HEK293 (cell line): ENCODE results near the gene ERCC6L.

Experiments
- CTCF ChIA-PET: fragments of 350-600 bp; formaldehyde crosslinking; extraction: SDS; loops from one replicate; lab custom pipeline; 2021; ENCODE audit warnings: antibody characterized with exemption; lab: Yijun Ruan, JAX
- POLR2A ChIA-PET: fragments of 300-600 bp; formaldehyde crosslinking; extraction: SDS; loops from one replicate; lab custom pipeline; 2020; ENCODE audit warnings: antibody characterized with exemption, inconsistent platforms; lab: Yijun Ruan, JAX
- H3K27ac ChIP-seq: fragments of 200-500 bp; sonication (Bioruptor generic); 2 replicates; pipeline ENCODE4 v1.5.1; 2014; ENCODE audit warnings: low read depth, low read length, control low read depth, inconsistent platforms; ENCODE audit errors: extremely low read depth
- H3K36me3 ChIP-seq, 2 experiments: fragments of 200-500 bp in 1 of 2; sonication (Bioruptor generic) in 1 of 2; 1 replicate in 1 of 2; 2 replicates in 1 of 2; pipeline ENCODE4 v1.5.1; 2014 to 2017; ENCODE audit warnings: inconsistent platforms in 2 of 2, low read length in 2 of 2; ENCODE audit not compliant: control insufficient read depth in 2 of 2, insufficient read depth in 1 of 2
- H3K4me1 ChIP-seq: fragments of 200-500 bp; sonication (Bioruptor generic); 2 replicates; pipeline ENCODE4 v1.5.1; 2014; ENCODE audit warnings: mild to moderate bottlenecking, low read length, inconsistent platforms; ENCODE audit not compliant: control insufficient read depth, insufficient read depth
- H3K4me3 ChIP-seq: 2 replicates; pipeline ENCODE4 v1.5.1; 2011; ENCODE audit warnings: low read depth, mild to moderate bottlenecking, control low read depth, low read length, moderate library complexity
- H3K9me3 ChIP-seq: fragments of 200-500 bp; sonication (Bioruptor generic); 2 replicates; pipeline ENCODE4 v1.5.1; 2014; ENCODE audit warnings: low read depth, low read length, inconsistent platforms; ENCODE audit not compliant: control insufficient read depth, insufficient read depth
- BCL11A ChIP-seq: fragments of 450-650 bp; formaldehyde crosslinking; IDR thresholded peaks from 2 replicates; pipeline ENCODE4 v1.5.1; 2016; ENCODE audit warnings: low read depth, missing biosample characterization, missing genetic modification characterization
- RBAK ChIP-seq: fragments of 450-650 bp; formaldehyde crosslinking; IDR thresholded peaks from 2 replicates; pipeline ENCODE4 v1.5.1; 2016; ENCODE audit warnings: missing biosample characterization, missing genetic modification characterization
- TSHZ1 ChIP-seq: fragments of 450-650 bp; formaldehyde crosslinking; IDR thresholded peaks from 2 replicates; pipeline ENCODE4 v1.5.1; 2016; ENCODE audit warnings: missing biosample characterization, missing genetic modification characterization, borderline replicate concordance
- YY2 ChIP-seq: fragments of 450-650 bp; formaldehyde crosslinking; IDR thresholded peaks from 2 replicates; pipeline ENCODE4 v1.5.1; 2016; ENCODE audit warnings: missing biosample characterization, missing genetic modification characterization
- ZBTB48 ChIP-seq: fragments of 450-650 bp; formaldehyde crosslinking; IDR thresholded peaks from 2 replicates; pipeline ENCODE4 v1.5.1; 2016; ENCODE audit warnings: missing biosample characterization, missing genetic modification characterization
- ZEB2 ChIP-seq: fragments of 450-650 bp; formaldehyde crosslinking; IDR thresholded peaks from 2 replicates; pipeline ENCODE4 v1.5.1; 2016; ENCODE audit warnings: missing biosample characterization, missing genetic modification characterization
- ZFP37 ChIP-seq: fragments of 450-650 bp; formaldehyde crosslinking; IDR thresholded peaks from 2 replicates; pipeline ENCODE4 v1.5.1; 2016; ENCODE audit warnings: missing biosample characterization, missing genetic modification characterization
- ZNF169 ChIP-seq: fragments of 450-650 bp; formaldehyde crosslinking; IDR thresholded peaks from 2 replicates; pipeline ENCODE4 v1.5.1; 2016; ENCODE audit warnings: missing biosample characterization, missing genetic modification characterization
- ZNF24 ChIP-seq: fragments of 450-650 bp; formaldehyde crosslinking; IDR thresholded peaks from 2 replicates; pipeline ENCODE4 v1.5.1; 2016; ENCODE audit warnings: missing biosample characterization, missing genetic modification characterization
- ZNF311 ChIP-seq: fragments of 450-650 bp; formaldehyde crosslinking; IDR thresholded peaks from 2 replicates; pipeline ENCODE4 v1.5.1; 2017; ENCODE audit warnings: missing biosample characterization, missing genetic modification characterization, borderline replicate concordance
- ZNF596 ChIP-seq: fragments of 450-650 bp; IDR thresholded peaks from 2 replicates; pipeline ENCODE4 v1.5.0; 2018; ENCODE audit warnings: missing biosample characterization, mild to moderate bottlenecking, missing genetic modification characterization, moderate library complexity
- ZNF660 ChIP-seq: fragments of 450-650 bp; IDR thresholded peaks from 2 replicates; pipeline ENCODE4 v1.5.1; 2018; ENCODE audit warnings: missing biosample characterization, mild to moderate bottlenecking, missing genetic modification characterization
- ZNF670 ChIP-seq: fragments of 450-650 bp; formaldehyde crosslinking; IDR thresholded peaks from 2 replicates; pipeline ENCODE4 v1.5.1; 2016; ENCODE audit warnings: missing biosample characterization, missing genetic modification characterization, low read depth
- ZNF830 ChIP-seq: fragments of 450-650 bp; IDR thresholded peaks from 2 replicates; pipeline ENCODE4 v1.5.0; 2018; ENCODE audit warnings: missing biosample characterization, missing genetic modification characterization, low read depth, mild to moderate bottlenecking, moderate library complexity
- ZNF843 ChIP-seq: fragments of 450-650 bp; formaldehyde crosslinking; IDR thresholded peaks from 2 replicates; pipeline ENCODE4 v1.5.1; 2016; ENCODE audit warnings: missing biosample characterization, missing genetic modification characterization
- TF ChIP-seq, protein P1 (sequence below): fragments of 450-650 bp; formaldehyde crosslinking; IDR thresholded peaks from 2 replicates; pipeline ENCODE4 v1.5.1; 2016; ENCODE audit warnings: missing biosample characterization, missing genetic modification characterization
- TF ChIP-seq, protein P2 (sequence below): fragments of 450-650 bp; formaldehyde crosslinking; IDR thresholded peaks from 2 replicates; pipeline ENCODE4 v1.5.1; 2016; ENCODE audit warnings: missing biosample characterization, missing genetic modification characterization
- TF ChIP-seq, protein P3 (sequence below): fragments of 450-650 bp; formaldehyde crosslinking; optimal IDR thresholded peaks from 2 replicates; pipeline ENCODE3; 2016; ENCODE audit warnings: missing biosample characterization, mild to moderate bottlenecking, missing genetic modification characterization
- TF ChIP-seq, protein P4 (sequence below): fragments of 450-650 bp; formaldehyde crosslinking; IDR thresholded peaks from 2 replicates; pipeline ENCODE4 v1.5.1; 2017; ENCODE audit warnings: missing biosample characterization, missing genetic modification characterization
- TF ChIP-seq, protein P5 (sequence below): IDR thresholded peaks from 2 replicates; pipeline ENCODE4 v1.6.1; 2011; ENCODE audit warnings: mild to moderate bottlenecking, low read depth, low read length, borderline replicate concordance
- TF ChIP-seq, protein P6 (sequence below): fragments of 450-650 bp; formaldehyde crosslinking; IDR thresholded peaks from 2 replicates; pipeline ENCODE4; 2016; ENCODE audit warnings: missing biosample characterization, missing genetic modification characterization

Gene ERCC6L

DNA sequence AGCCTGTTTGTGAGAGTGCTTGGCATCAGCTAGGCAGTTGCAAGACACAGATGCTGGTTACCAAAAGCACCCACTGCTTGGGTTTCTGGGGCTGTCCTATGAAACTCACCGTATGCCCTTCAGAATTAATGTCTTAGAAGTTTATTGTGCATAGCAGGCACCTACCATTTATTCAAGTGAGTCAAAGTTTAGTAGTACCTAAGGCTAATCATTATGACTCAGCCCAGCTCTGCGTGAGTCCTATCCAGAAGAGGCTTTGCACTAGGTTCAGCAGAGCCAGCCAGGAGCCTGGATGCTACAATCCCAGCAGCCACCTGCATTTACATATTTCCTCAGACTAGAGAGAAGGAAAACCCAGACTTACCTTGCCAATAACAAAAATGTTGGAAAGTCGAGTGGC, 34.0 kb upstream of the ERCC6L start (continued):
- TF ChIP-seq YY2 (tag by site-specific recombination): no peak
- TF ChIP-seq ZEB2: 0 out of 2 replicates have a peak, but pooled peaks have one; percentile 20
- TF ChIP-seq, protein P1, sequence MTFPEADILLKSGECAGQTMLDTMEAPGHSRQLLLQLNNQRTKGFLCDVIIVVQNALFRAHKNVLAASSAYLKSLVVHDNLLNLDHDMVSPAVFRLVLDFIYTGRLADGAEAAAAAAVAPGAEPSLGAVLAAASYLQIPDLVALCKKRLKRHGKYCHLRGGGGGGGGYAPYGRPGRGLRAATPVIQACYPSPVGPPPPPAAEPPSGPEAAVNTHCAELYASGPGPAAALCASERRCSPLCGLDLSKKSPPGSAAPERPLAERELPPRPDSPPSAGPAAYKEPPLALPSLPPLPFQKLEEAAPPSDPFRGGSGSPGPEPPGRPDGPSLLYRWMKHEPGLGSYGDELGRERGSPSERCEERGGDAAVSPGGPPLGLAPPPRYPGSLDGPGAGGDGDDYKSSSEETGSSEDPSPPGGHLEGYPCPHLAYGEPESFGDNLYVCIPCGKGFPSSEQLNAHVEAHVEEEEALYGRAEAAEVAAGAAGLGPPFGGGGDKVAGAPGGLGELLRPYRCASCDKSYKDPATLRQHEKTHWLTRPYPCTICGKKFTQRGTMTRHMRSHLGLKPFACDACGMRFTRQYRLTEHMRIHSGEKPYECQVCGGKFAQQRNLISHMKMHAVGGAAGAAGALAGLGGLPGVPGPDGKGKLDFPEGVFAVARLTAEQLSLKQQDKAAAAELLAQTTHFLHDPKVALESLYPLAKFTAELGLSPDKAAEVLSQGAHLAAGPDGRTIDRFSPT (tag by site-specific recombination): peak; percentile 63
- no peak for TF ChIP-seq ZNF24
- no peak for TF ChIP-seq ZNF843 (tag by site-specific recombination)
- TF ChIP-seq, protein P2, sequence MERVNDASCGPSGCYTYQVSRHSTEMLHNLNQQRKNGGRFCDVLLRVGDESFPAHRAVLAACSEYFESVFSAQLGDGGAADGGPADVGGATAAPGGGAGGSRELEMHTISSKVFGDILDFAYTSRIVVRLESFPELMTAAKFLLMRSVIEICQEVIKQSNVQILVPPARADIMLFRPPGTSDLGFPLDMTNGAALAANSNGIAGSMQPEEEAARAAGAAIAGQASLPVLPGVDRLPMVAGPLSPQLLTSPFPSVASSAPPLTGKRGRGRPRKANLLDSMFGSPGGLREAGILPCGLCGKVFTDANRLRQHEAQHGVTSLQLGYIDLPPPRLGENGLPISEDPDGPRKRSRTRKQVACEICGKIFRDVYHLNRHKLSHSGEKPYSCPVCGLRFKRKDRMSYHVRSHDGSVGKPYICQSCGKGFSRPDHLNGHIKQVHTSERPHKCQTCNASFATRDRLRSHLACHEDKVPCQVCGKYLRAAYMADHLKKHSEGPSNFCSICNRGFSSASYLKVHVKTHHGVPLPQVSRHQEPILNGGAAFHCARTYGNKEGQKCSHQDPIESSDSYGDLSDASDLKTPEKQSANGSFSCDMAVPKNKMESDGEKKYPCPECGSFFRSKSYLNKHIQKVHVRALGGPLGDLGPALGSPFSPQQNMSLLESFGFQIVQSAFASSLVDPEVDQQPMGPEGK: no peak

DNA sequence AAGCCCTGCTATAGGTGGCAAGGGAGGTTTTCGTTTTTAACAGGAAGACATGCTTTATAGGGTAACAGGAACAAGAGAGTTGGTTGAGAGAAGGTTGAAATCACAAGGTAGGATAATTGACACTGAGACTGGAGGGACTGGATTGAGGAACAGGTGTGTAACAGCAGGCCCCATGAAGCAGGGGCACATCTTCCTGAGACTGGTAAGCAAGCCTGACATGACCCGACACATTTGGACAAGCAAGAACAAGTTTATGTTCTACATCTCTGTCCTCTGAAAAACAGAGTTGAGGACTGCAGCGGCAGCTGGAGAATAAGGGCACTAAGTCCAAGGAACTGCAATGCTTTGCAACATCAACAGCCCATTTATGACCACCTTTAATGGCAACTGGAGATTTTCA, 33.0 kb upstream of the ERCC6L start:
- Histone ChIP-seq H3K9me3 (no peaks in the 10 kb centered on the region), H3K4me1 (peaks cover 10% of the 10 kb centered on the region), H3K27ac (peak overlapping the region; percentile 59), H3K4me3 (no peak overlapping the region), H3K36me3 (peaks cover 95 to 97% of the 10 kb centered on the region in 2 experiments)
- CTCF ChIA-PET: interaction anchor here (0.9 to 1.0 kb wide), 2 partner anchors 26 to 29 kb away, joined by 3 read pairs; no protein-coding TSS in a partner anchor
- POLR2A ChIA-PET: interaction anchor here (1.2 to 2.1 kb wide), 2 partner anchors 8 to 11 kb away, joined by 3 to 8 read pairs; no protein-coding TSS in a partner anchor
- TF ChIP-seq TSHZ1: no peak
- TF ChIP-seq BCL11A: no peak
- TF ChIP-seq ZNF596 (tag by site-specific recombination): no peak
- no peak for TF ChIP-seq RBAK
- TF ChIP-seq, protein P3, sequence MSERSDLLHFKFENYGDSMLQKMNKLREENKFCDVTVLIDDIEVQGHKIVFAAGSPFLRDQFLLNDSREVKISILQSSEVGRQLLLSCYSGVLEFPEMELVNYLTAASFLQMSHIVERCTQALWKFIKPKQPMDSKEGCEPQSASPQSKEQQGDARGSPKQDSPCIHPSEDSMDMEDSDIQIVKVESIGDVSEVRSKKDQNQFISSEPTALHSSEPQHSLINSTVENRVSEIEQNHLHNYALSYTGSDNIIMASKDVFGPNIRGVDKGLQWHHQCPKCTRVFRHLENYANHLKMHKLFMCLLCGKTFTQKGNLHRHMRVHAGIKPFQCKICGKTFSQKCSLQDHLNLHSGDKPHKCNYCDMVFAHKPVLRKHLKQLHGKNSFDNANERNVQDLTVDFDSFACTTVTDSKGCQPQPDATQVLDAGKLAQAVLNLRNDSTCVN: no peak
- TF ChIP-seq ZNF660 (tag by site-specific recombination): no peak
- TF ChIP-seq, protein P4, sequence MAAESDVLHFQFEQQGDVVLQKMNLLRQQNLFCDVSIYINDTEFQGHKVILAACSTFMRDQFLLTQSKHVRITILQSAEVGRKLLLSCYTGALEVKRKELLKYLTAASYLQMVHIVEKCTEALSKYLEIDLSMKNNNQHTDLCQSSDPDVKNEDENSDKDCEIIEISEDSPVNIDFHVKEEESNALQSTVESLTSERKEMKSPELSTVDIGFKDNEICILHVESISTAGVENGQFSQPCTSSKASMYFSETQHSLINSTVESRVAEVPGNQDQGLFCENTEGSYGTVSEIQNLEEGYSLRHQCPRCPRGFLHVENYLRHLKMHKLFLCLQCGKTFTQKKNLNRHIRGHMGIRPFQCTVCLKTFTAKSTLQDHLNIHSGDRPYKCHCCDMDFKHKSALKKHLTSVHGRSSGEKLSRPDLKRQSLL (tag by site-specific recombination): no peak
- TF ChIP-seq, protein P5, sequence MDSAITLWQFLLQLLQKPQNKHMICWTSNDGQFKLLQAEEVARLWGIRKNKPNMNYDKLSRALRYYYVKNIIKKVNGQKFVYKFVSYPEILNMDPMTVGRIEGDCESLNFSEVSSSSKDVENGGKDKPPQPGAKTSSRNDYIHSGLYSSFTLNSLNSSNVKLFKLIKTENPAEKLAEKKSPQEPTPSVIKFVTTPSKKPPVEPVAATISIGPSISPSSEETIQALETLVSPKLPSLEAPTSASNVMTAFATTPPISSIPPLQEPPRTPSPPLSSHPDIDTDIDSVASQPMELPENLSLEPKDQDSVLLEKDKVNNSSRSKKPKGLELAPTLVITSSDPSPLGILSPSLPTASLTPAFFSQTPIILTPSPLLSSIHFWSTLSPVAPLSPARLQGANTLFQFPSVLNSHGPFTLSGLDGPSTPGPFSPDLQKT: no peak
- TF ChIP-seq ZNF670 (tag by site-specific recombination): no peak
- TF ChIP-seq, protein P6, sequence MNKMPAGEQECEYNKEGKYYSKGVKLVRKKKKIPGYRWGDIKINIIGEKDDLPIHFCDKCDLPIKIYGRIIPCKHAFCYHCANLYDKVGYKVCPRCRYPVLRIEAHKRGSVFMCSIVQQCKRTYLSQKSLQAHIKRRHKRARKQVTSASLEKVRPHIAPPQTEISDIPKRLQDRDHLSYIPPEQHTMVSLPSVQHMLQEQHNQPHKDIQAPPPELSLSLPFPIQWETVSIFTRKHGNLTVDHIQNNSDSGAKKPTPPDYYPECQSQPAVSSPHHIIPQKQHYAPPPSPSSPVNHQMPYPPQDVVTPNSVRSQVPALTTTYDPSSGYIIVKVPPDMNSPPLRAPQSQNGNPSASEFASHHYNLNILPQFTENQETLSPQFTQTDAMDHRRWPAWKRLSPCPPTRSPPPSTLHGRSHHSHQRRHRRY (tag by site-specific recombination): no peak
- TF ChIP-seq ZNF169 (tag by site-specific recombination): no peak
- no peak for TF ChIP-seq ZNF830
- no peak for TF ChIP-seq ZFP37 (tag by site-specific recombination)
- no peak for TF ChIP-seq ZNF311 (tag by site-specific recombination)
- no peak for TF ChIP-seq ZBTB48 (tag by site-specific recombination)
